Endodermal cell (in vitro differentiated cells): ENCODE data around the gene KIF9. TPM values are rescaled to one million over a fixed set of nuclear protein-coding genes. Genes with fewer than 3 reads are reported as not detected.

ENCODE experiments used
- DNase-seq: peaks from one replicate; pipeline ENCODE4 v3.0.0-alpha.2; 2017
- H3K27ac ChIP-seq: 2 replicates; pipeline ENCODE4 v1.5.1; 2013; ENCODE audit warnings: mild to moderate bottlenecking, low read depth, low read length, moderate library complexity
- H3K27me3 ChIP-seq: 2 replicates; pipeline ENCODE4 v1.6.1; 2013; ENCODE audit warnings: mild to moderate bottlenecking, low read length, moderate library complexity; ENCODE audit not compliant: insufficient read depth, control insufficient read depth, poor library complexity, severe bottlenecking
- H3K36me3 ChIP-seq: 2 replicates; pipeline ENCODE4 v1.7.0; 2013; ENCODE audit warnings: mild to moderate bottlenecking, low read length, moderate library complexity; ENCODE audit not compliant: control insufficient read depth, insufficient read depth
- H3K4me1 ChIP-seq: one replicate; pipeline ENCODE4 v1.7.0; 2013; ENCODE audit warnings: low read length; ENCODE audit not compliant: control insufficient read depth, insufficient read depth
- H3K4me3 ChIP-seq: 2 replicates; pipeline ENCODE4 v1.5.1; 2013; ENCODE audit warnings: mild to moderate bottlenecking, low read length, moderate library complexity
- H3K9ac ChIP-seq: 2 replicates; pipeline ENCODE4 v1.6.1; 2013; ENCODE audit warnings: mild to moderate bottlenecking, low read length, moderate library complexity; ENCODE audit not compliant: poor library complexity, severe bottlenecking; ENCODE audit errors: extremely low read depth
- H3K9me3 ChIP-seq: 2 replicates; pipeline ENCODE4 v1.6.1; 2013; ENCODE audit warnings: mild to moderate bottlenecking, low read length, moderate library complexity; ENCODE audit not compliant: control insufficient read depth
- H3K27ac Mint-ChIP-seq: 2 replicates; pipeline ENCODE4 v1.8.0; 2020; ENCODE audit warnings: mixed read lengths
- H3K27me3 Mint-ChIP-seq: 2 replicates; pipeline ENCODE4 v1.8.0; 2021; ENCODE audit warnings: mild to moderate bottlenecking, mixed read lengths; ENCODE audit not compliant: insufficient read depth
- H3K36me3 Mint-ChIP-seq: 2 replicates; pipeline ENCODE4 v1.8.0; 2020; ENCODE audit warnings: low read depth, mixed read lengths
- H3K4me1 Mint-ChIP-seq: 2 replicates; pipeline ENCODE4 v1.8.0; 2020; ENCODE audit warnings: mixed read lengths
- H3K4me3 Mint-ChIP-seq: 2 replicates; pipeline ENCODE4 v1.8.0; 2020; ENCODE audit warnings: mild to moderate bottlenecking, moderate library complexity, mixed read lengths
- H3K9me3 Mint-ChIP-seq: 2 replicates; pipeline ENCODE4 v1.8.0; 2020; ENCODE audit warnings: mild to moderate bottlenecking, mixed read lengths
- CTCF ChIP-seq: fragments of 200-600 bp; sonication (generic); conservative IDR thresholded peaks from 2 replicates; pipeline ENCODE4 v1.5.0; 2021; ENCODE audit warnings: antibody characterized with exemption, mild to moderate bottlenecking
- WGBS, 2 experiments: methylation state at CpG; one replicate each; pipeline versions ENCODE4 v1.1.5 to v1.1.7; 2013; ENCODE audit warnings: missing lambda C conversion rate in 2 of 2, mixed read lengths in 1 of 2; ENCODE audit not compliant: insufficient coverage in 1 of 2, insufficient read length in 1 of 2; 5-methylcytosine and 5-hydroxymethylcytosine counted together
- total RNA-seq, 2 donors: library from RNA; stranded (reverse); fragmentation: NEBNext Ultra II Directional in 1 of 2; extraction: Animal tissue kit (Norgen Biotek cat#: 25700) in 1 of 2; gene quantifications; 2 replicates in 1 of 2; 3 replicates in 1 of 2; pipeline ENCODE4 v1.2.1, GENCODE V29; 2021

Gene KIF9
- total RNA-seq, 2 donors from 2014 or later: 9.9 TPM

GRCh38 chr3:47315069-47315647 is 32.6 kb upstream of the KIF9 start:
- no peak overlapping the region for H3K27ac Mint-ChIP-seq
- H3K9me3 Mint-ChIP-seq: peaks cover 8% of the 10 kb centered on the region

GRCh38 chr3:47314056-47314764 is 31.6 kb upstream of the KIF9 start:
- H3K4me1 Mint-ChIP-seq: peaks cover 8% of the 10 kb centered on the region
- no peak for TF ChIP-seq CTCF
- H3K9me3 Mint-ChIP-seq: peaks cover 16% of the 10 kb centered on the region
- no peaks in the 10 kb centered on the region for H3K27me3 Mint-ChIP-seq
- Histone ChIP-seq H3K36me3 (peaks cover 7% of the 10 kb centered on the region), H3K27me3 (no peaks in the 10 kb centered on the region), H3K27ac (no peak overlapping the region), H3K4me3 (no peak overlapping the region), H3K4me1 (peaks cover 5% of the 10 kb centered on the region), H3K9ac (no peak overlapping the region), H3K9me3 (peaks cover 8% of the 10 kb centered on the region)
- WGBS, 2 experiments: 93% methylated on average over 8 of the region's 8 CpGs; no CpG with 5 or more reads in 1 of the 2 experiments
- DNase-seq: no peak
- peaks cover 11% of the 10 kb centered on the region for H3K36me3 Mint-ChIP-seq
- H3K4me3 Mint-ChIP-seq: no peak overlapping the region
- no peak overlapping the region for H3K27ac Mint-ChIP-seq

More at GRCh38 chr3:47315069-47315647, 32.6 kb upstream of the KIF9 start:
- H3K4me3 ChIP-seq: no peak overlapping the region
- H3K4me1 Mint-ChIP-seq: peaks cover 8% of the 10 kb centered on the region
- H3K36me3 Mint-ChIP-seq: peaks cover 13% of the 10 kb centered on the region
- H3K27me3 Mint-ChIP-seq: no peaks in the 10 kb centered on the region
- peaks cover 12% of the 10 kb centered on the region for H3K36me3 ChIP-seq
- no peak for DNase-seq
- 92 to 95% methylated on average over 3 to 5 of the region's 5 CpGs for WGBS, 2 experiments
- peaks cover 4% of the 10 kb centered on the region for H3K9me3 ChIP-seq
- H3K9ac ChIP-seq: no peak overlapping the region
- H3K27ac ChIP-seq: no peak overlapping the region
- peaks cover 5% of the 10 kb centered on the region for H3K4me1 ChIP-seq
- H3K4me3 Mint-ChIP-seq: no peak overlapping the region
- no peak for TF ChIP-seq CTCF
- no peaks in the 10 kb centered on the region for H3K27me3 ChIP-seq

DNA sequence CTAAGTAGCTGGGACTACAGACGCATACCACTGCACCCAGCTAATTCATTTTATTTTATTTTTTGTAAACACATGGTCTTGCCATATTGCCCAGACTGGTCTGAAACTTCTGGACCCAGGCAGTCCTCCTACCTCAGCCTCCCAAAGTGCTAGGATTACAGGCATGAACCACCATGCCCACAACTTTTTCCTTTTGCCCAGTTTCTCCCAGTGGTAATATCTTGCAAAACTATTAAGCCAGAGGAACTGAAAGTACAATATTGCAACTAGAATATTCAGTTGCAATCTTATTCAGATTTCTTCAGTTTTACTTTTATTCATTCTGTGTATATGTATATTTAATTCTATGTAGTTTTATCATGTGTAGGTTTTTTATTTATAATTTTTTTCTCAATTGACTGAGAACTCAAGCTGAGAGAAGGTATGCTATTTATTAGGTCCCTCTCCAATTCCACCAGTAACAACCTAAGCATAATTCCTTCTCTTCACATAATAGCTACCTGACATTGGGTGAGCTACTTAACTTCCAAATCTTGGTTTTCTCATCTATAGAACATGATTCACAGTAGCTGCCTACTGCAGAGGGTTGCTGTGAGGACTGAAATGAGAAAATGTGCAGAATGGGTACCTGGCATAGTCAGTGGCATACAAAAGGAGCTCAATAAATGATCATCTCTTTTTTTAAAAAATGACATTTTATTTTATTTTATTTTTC is 30.9 kb upstream of the KIF9 start:
- TF ChIP-seq CTCF: no peak
- 83 to 94% methylated on average over 1 of the region's 1 CpG for WGBS, 2 experiments
- Mint-ChIP-seq H3K36me3 (peaks cover 17% of the 10 kb centered on the region), H3K9me3 (peaks cover 21% of the 10 kb centered on the region), H3K27ac (no peak overlapping the region), H3K4me1 (peaks cover 8% of the 10 kb centered on the region), H3K4me3 (no peak overlapping the region), H3K27me3 (no peaks in the 10 kb centered on the region)
- no peaks in the 10 kb centered on the region for H3K27me3 ChIP-seq
- H3K36me3 ChIP-seq: peaks cover 7% of the 10 kb centered on the region
- H3K27ac ChIP-seq: no peak overlapping the region
- no peak overlapping the region for H3K4me3 ChIP-seq
- H3K4me1 ChIP-seq: peaks cover 5% of the 10 kb centered on the region
- DNase-seq: no peak
- H3K9me3 ChIP-seq: peaks cover 8% of the 10 kb centered on the region
- no peak overlapping the region for H3K9ac ChIP-seq
